ENCODE measurements around the gene PGRMC2. TPM values are rescaled to one million over a fixed set of nuclear protein-coding genes. Genes with fewer than 3 reads are reported as not detected.

PGRMC2 gene
- total and polyA plus RNA-seq, 2 donors (not counting 1 experiment from before 2014, with no cell fraction given), result 4.7 to 30.7 TPM

GRCh38 chr4:128288689-128289106 is 1.1 kb upstream of the PGRMC2 start:
- DNase-seq, result no peak
- Mint-ChIP-seq H3K27me3 (no peaks in the 10 kb centered on the region), H3K4me3 (peak overlapping the region; percentile 87), H3K27ac (peak overlapping the region; percentile 90), H3K4me1 (peaks cover 29% of the 10 kb centered on the region), H3K9me3 (ENCODE audit: insufficient read depth) (no peaks in the 10 kb centered on the region)
- H3K4me3 ChIP-seq (ENCODE audit: control extremely low read depth in 1 of 5, extremely low read depth in 1 of 5, insufficient read depth in 1 of 5, low read depth in 2 of 5, low read length in 4 of 5), result peak overlapping the region; percentile 51 to 90 (median 84)
- WGBS (ENCODE audit: insufficient coverage), result 0% methylated on average over 10 of the region's 13 CpGs
- no peaks in the 10 kb centered on the region for H3K9me3 ChIP-seq (ENCODE audit: control extremely low read depth in 1 of 3, control insufficient read depth in 2 of 3, insufficient read depth in 1 of 3, low read length in 2 of 3)
- peaks cover 23 to 27% of the 10 kb centered on the region in 2 donors for H3K4me1 ChIP-seq (ENCODE audit: control insufficient read depth in 2 of 2, insufficient read depth in 2 of 2, low read length in 2 of 2)
- H3K79me2 ChIP-seq (ENCODE audit: control insufficient read depth, insufficient read depth, low read length), result peaks cover 34% of the 10 kb centered on the region
- H3K36me3 ChIP-seq (replicated peaks in 1 of 2; ENCODE audit: control extremely low read depth in 1 of 2, control insufficient read depth in 1 of 2, extremely low read depth in 1 of 2, insufficient read depth in 2 of 2, low read length in 1 of 2), result no peaks in the 10 kb centered on the region
- intact Hi-C loops (cut with micrococcal nuclease), result loop anchor here (1.0 kb wide), 5 partner anchors 227 to 805 kb away; partner anchors contain the start of genes ABHD18, JADE1, LARP1B and MFSD8
- ChIA-PET CTCF (interaction anchor here (1.1 kb wide), 1 partner anchor 524 kb away, joined by 3 read pairs; no protein-coding TSS in a partner anchor), POLR2A (interaction anchor here (0.6 to 2.1 kb wide), 2 partner anchors 228 to 521 kb away, joined by 7 to 14 read pairs; partner anchors contain the start of gene LARP1B)
- no peak for ATAC-seq (ENCODE audit: low read depth)
- no peaks in the 10 kb centered on the region for H3K27me3 ChIP-seq (replicated peaks in 1 of 4; ENCODE audit: control extremely low read depth in 1 of 4, control insufficient read depth in 3 of 4, insufficient read depth in 4 of 4, low read length in 3 of 4)
- H3K4me2 ChIP-seq (replicated peaks; ENCODE audit: low read depth, low read length, poor library complexity, severe bottlenecking), result peak overlapping the region; percentile 85
- H3K27ac ChIP-seq (ENCODE audit: low read length in 2 of 2), result peak overlapping the region; percentile 88 to 92
- peak overlapping the region; percentile 95 for H2AFZ ChIP-seq (ENCODE audit: insufficient read depth, low read depth, low read length, poor library complexity, severe bottlenecking)
- TF ChIP-seq CTCF (IDR thresholded peaks at IDR 0.05) (no peak), EZH2 (IDR thresholded peaks at IDR 0.05; ENCODE audit: borderline replicate concordance, insufficient read depth, low read depth, low read length, poor library complexity, severe bottlenecking) (no peak)
- peak overlapping the region; percentile 84 for H3K9ac ChIP-seq (ENCODE audit: low read length)
- H4K20me1 ChIP-seq (ENCODE audit: control insufficient read depth, insufficient read depth, low read length, poor library complexity, severe bottlenecking), result peaks cover 9% of the 10 kb centered on the region

All from B cell (primary cell).